Neural progenitor cell (in vitro differentiated cells): Measurements from ENCODE around the gene MAPK7. TPM values are rescaled to one million over a fixed set of nuclear protein-coding genes. Genes with fewer than 3 reads are reported as not detected.

Experiments
- DNase-seq: peaks from one replicate; pipeline ENCODE4 v3.0.0-alpha.2; 2016; ENCODE audit warnings: low spot score
- H2AFZ ChIP-seq: fragments of 200-600 bp; sonication (generic); replicated peaks from 2 replicates; pipeline ENCODE4 v1.6.1; 2016; ENCODE audit warnings: antibody characterized with exemption
- H3F3A ChIP-seq: fragments of 200-600 bp; sonication (generic); 2 replicates; pipeline ENCODE4 v1.6.1; 2016; ENCODE audit warnings: antibody characterized with exemption, low read depth
- H3K27ac ChIP-seq: fragments of 200-600 bp; sonication (generic); 2 replicates; pipeline ENCODE4 v1.5.1; 2016; ENCODE audit warnings: mild to moderate bottlenecking
- H3K27me3 ChIP-seq: fragments of 200-600 bp; sonication (generic); 2 replicates; pipeline ENCODE4 v1.6.1; 2016; ENCODE audit warnings: mild to moderate bottlenecking, moderate library complexity
- H3K36me3 ChIP-seq: fragments of 200-600 bp; sonication (generic); 2 replicates; pipeline ENCODE4 v1.5.1; 2016
- H3K4me1 ChIP-seq: fragments of 200-600 bp; sonication (generic); 2 replicates; pipeline ENCODE4 v1.6.1; 2016; ENCODE audit warnings: mixed run types
- H3K4me2 ChIP-seq: fragments of 200-600 bp; sonication (generic); 2 replicates; pipeline ENCODE4 v1.6.1; 2016
- H3K4me3 ChIP-seq: fragments of 200-600 bp; sonication (generic); 2 replicates; pipeline ENCODE4 v1.5.1; 2016
- H3K79me2 ChIP-seq: fragments of 200-600 bp; sonication (generic); 2 replicates; pipeline ENCODE4 v1.6.1; 2016; ENCODE audit warnings: low read depth
- H3K9ac ChIP-seq: fragments of 200-600 bp; sonication (generic); 2 replicates; pipeline ENCODE4 v1.6.1; 2016
- H3K9me3 ChIP-seq: fragments of 200-600 bp; sonication (generic); 2 replicates; pipeline ENCODE4 v1.5.1; 2016; ENCODE audit warnings: low read depth
- H4K20me1 ChIP-seq: fragments of 200-600 bp; sonication (generic); 2 replicates; pipeline ENCODE4 v1.6.1; 2016; ENCODE audit warnings: low read depth
- H3K27ac Mint-ChIP-seq: 3 replicates; pipeline ENCODE4 v1.8.0; 2021; ENCODE audit warnings: mixed read lengths
- H3K27me3 Mint-ChIP-seq: 2 replicates; pipeline ENCODE4 v1.8.0; 2022; ENCODE audit warnings: low read depth, mild to moderate bottlenecking, inconsistent platforms, moderate library complexity, mixed read lengths; ENCODE audit not compliant: insufficient read depth
- H3K36me3 Mint-ChIP-seq: 3 replicates; pipeline ENCODE4 v1.8.0; 2021; ENCODE audit warnings: mixed read lengths
- H3K4me1 Mint-ChIP-seq: 3 replicates; pipeline ENCODE4 v1.8.0; 2021; ENCODE audit warnings: mixed read lengths
- H3K4me3 Mint-ChIP-seq: 3 replicates; pipeline ENCODE4 v1.8.0; 2021; ENCODE audit warnings: mild to moderate bottlenecking, moderate library complexity, mixed read lengths
- H3K9me3 Mint-ChIP-seq: 3 replicates; pipeline ENCODE4 v1.8.0; 2020; ENCODE audit warnings: mixed read lengths
- CTCF ChIP-seq: fragments of 200-600 bp; sonication (generic); IDR thresholded peaks from 2 replicates; pipeline ENCODE4 v1.5.1; 2017; ENCODE audit warnings: antibody characterized with exemption, mild to moderate bottlenecking
- EZH2 ChIP-seq: fragments of 200-600 bp; sonication (generic); IDR thresholded peaks from 2 replicates; pipeline ENCODE4 v1.6.1; 2017; ENCODE audit warnings: antibody characterized with exemption, mild to moderate bottlenecking, moderate library complexity
- EZH2phosphoT487 ChIP-seq: fragments of 200-600 bp; sonication (generic); IDR thresholded peaks from 2 replicates; pipeline ENCODE4 v1.6.1; 2017; ENCODE audit warnings: antibody characterized with exemption
- total RNA-seq: library from RNA; depleted of rRNA; stranded (reverse); fragments of >200 nt; gene quantifications from 2 replicates; pipeline ENCODE4 v1.2.3, GENCODE V29; 2015; ENCODE audit warnings: low replicate concordance

Gene MAPK7
- total RNA-seq, 1 donor from 2014 or later = 12.2 TPM

DNA sequence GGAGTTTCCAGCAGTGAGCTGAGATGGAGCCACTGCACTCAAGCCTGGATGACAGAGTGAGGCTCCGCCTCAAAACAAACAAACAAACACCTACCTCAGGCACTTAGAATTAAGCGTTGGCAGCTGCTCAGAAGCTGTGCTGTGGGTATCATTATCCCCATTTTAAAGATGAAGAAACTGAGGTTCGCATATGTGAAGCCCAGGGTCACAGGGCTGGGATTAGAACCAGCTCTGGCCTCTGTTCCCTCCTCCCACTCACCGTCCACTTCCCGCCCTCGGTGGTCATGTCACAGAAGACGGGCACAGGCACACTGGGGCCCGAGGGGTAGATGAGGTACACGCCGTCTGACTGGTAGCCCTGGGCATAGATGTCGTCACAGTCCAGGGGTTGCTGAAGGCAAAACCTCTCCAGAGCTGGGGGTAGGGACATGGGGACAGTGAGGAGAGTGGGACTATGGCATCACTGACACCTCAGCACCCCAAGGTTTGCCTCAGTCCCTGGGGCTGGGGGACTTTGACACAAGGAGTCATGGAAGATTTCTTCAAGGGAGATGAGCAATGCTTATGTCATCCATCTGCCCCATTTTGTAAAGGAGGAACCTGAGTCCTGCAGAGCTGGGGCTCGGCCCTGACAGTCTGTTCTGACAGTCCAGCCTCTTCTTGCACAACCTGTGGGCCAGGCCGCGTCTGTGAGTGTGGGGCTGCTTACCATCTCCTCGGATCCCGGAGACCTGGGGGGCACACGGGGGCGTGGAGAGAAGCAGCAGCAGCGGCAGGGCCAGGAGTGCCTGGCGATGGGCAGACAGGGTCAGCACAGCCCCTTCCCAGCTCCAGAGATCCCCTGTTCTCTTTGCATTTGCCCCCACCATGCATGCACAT, 8.0 kb downstream of the MAPK7 start:
- Mint-ChIP-seq H3K27ac (peak overlapping the region; percentile 88), H3K4me1 (peaks cover 30% of the 10 kb centered on the region), H3K27me3 (peaks cover 6% of the 10 kb centered on the region), H3K9me3 (no peaks in the 10 kb centered on the region), H3K36me3 (peaks cover 13% of the 10 kb centered on the region), H3K4me3 (no peak overlapping the region)
- no peak overlapping the region for H3K4me3 ChIP-seq
- H3K27me3 ChIP-seq = no peaks in the 10 kb centered on the region
- H2AFZ ChIP-seq = no peak overlapping the region
- peak; percentile 24 for DNase-seq
- peaks cover 22% of the 10 kb centered on the region for H3F3A ChIP-seq
- H3K4me2 ChIP-seq = peak overlapping the region; percentile 79
- no peak overlapping the region for H3K27ac ChIP-seq
- no peak overlapping the region for H3K9ac ChIP-seq
- H3K4me1 ChIP-seq = peaks cover 21% of the 10 kb centered on the region
- peaks cover 3% of the 10 kb centered on the region for H3K79me2 ChIP-seq
- TF ChIP-seq CTCF = no peak
- no peaks in the 10 kb centered on the region for H3K36me3 ChIP-seq
- H4K20me1 ChIP-seq = peaks cover 14% of the 10 kb centered on the region
- no peaks in the 10 kb centered on the region for H3K9me3 ChIP-seq

DNA sequence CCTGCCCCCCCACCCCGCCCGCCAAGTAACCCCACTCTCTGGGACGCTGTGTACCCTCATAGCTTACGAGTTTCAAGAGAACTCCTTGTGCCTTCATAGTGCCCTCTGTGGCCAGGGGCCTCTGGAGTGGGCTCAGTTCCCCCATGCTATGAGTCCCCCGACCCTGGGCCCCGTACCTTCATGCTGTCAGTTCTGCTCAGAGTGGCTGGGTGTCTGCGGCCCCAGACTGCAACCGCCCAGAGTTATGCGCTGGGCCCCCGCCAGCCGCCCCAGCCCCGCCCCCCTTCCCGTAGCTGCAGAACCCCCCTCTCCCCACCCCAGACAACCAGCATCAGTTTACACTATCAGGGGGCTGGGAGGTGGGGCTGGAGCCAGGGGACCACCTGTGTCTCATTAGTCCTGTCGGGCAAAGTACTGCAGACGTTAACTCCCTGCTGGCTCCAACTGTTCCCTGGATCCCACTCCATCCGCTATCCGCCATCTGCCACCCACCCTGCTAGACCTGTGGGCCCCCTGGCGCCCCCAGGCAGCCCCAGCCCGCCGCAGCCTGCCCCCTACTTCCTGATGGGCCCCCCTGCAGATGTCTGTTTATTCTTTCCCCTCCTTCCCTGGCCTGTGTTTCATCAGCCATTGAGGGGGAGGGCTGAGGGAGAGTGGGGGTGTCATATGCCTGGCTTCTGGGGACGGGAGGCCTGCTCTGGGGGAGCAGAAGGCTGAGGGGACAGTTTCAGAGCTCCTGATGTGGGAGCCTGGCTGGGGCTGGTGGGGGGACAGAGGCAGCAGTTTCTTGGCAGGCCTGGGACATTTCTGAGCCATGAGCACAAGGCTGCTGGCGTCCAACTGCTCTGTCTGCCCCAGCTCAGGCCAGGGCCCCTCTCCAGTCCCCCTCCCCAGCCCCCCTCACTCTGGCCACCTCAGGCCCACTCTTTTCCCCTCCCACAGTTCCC, 8.9 kb downstream of the MAPK7 start, which contains the start of gene MFAP4:
MFAP4 (minus strand) TSS at position 217 of the 947 bp plus-strand sequence; CDS start at position 182, 35 bp downstream.
- H3K4me3 ChIP-seq = peak within 1 kb of the TSS; percentile 26
- no peaks in the 10 kb centered on the region for H3K79me2 ChIP-seq
- peak; percentile 80 for DNase-seq
- H3K9me3 ChIP-seq = no peaks in the 10 kb centered on the region
- no peak within 1 kb of the TSS for H2AFZ ChIP-seq
- Mint-ChIP-seq H3K9me3 (no peaks in the 10 kb centered on the region), H3K27ac (peak within 1 kb of the TSS; percentile 88), H3K4me1 (peaks cover 33% of the 10 kb centered on the region), H3K27me3 (peaks cover 6% of the 10 kb centered on the region), H3K36me3 (peaks cover 12% of the 10 kb centered on the region), H3K4me3 (peak within 1 kb of the TSS; percentile 73)
- H3F3A ChIP-seq = peaks cover 24% of the 10 kb centered on the region
- no peak within 1 kb of the TSS for H3K9ac ChIP-seq
- peaks cover 26% of the 10 kb centered on the region for H3K4me1 ChIP-seq
- peaks cover 10% of the 10 kb centered on the region for H4K20me1 ChIP-seq
- no peaks in the 10 kb centered on the region for H3K27me3 ChIP-seq
- peak within 1 kb of the TSS; percentile 79 for H3K4me2 ChIP-seq
- no peaks in the 10 kb centered on the region for H3K36me3 ChIP-seq
- H3K27ac ChIP-seq = no peak within 1 kb of the TSS
- no peak for TF ChIP-seq EZH2phosphoT487
- no peak for TF ChIP-seq CTCF
- TF ChIP-seq EZH2 = no peak

DNA sequence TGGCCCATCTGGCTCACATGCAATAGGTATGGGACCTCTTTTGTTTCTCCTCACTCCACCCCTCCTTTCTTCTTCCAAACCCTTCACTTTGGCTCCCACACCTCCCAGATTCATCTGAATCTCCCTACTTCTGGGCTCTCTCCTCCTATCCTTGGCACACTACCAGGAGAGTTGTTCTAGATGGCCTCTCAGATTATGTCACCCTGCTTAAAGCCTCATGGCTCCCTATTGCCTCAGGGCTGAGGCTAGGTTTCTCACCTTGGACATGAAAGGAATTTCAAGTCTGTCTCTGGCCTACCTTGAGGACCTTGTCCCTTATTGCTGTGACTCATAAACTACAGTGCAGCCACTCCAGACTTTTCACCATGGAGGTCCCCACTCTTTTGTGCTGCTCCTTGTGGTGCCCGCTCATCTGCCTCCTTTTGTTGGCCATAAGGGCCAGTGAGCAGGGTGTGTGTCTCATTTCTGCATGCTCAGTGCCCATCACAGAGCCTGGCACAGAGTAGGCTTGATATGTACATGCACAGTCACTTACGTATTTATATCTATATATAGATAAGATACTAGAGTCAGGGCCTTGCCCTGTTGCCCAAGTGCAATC, 9.7 kb downstream of the MAPK7 start:
- Histone ChIP-seq H3K79me2 (no peaks in the 10 kb centered on the region), H4K20me1 (peaks cover 10% of the 10 kb centered on the region), H2AFZ (no peak overlapping the region), H3K9me3 (no peaks in the 10 kb centered on the region), H3K9ac (no peak overlapping the region), H3F3A (peaks cover 24% of the 10 kb centered on the region), H3K4me3 (no peak overlapping the region), H3K27ac (no peak overlapping the region), H3K4me1 (peaks cover 30% of the 10 kb centered on the region), H3K4me2 (peak overlapping the region; percentile 79), H3K27me3 (no peaks in the 10 kb centered on the region), H3K36me3 (no peaks in the 10 kb centered on the region)
- no peak for DNase-seq
- peaks cover 6% of the 10 kb centered on the region for H3K27me3 Mint-ChIP-seq
- H3K36me3 Mint-ChIP-seq = peaks cover 11% of the 10 kb centered on the region
- peak overlapping the region; percentile 73 for H3K27ac Mint-ChIP-seq
- no peak for TF ChIP-seq CTCF
- TF ChIP-seq EZH2phosphoT487 = no peak
- no peak for TF ChIP-seq EZH2
- no peaks in the 10 kb centered on the region for H3K9me3 Mint-ChIP-seq
- peaks cover 33% of the 10 kb centered on the region for H3K4me1 Mint-ChIP-seq
- H3K4me3 Mint-ChIP-seq = peak overlapping the region; percentile 3
